Heart left ventricle (tissue), 13 donors: ENCODE measurements around the gene SVEP1.

ENCODE experiments used
- POLR2A ChIP-seq, 2 donors: fragments of 450-650 bp; IDR thresholded peaks; one replicate each; pipeline ENCODE4 v1.6.1; 2017; ENCODE audit warnings: antibody characterized with exemption in 2 of 2, mild to moderate bottlenecking in 2 of 2, moderate library complexity in 2 of 2
- TF ChIP-seq, protein P1 (sequence below), 12 donors: fragments of 200-600 bp; sonication (generic) in 4 of 12; IDR thresholded peaks; one replicate each; pipeline versions ENCODE4 v1.5.0 to v1.8.0; 2018 to 2022; ENCODE audit warnings: antibody characterized with exemption in 12 of 12, mild to moderate bottlenecking in 5 of 12
- donor health status: ischemic (EF 13 %, LVEDD 7.1; RV severe dilation, severe dysfunction).
- donor health status: DM: no; HTN: yes; CAD: no.
- donor health status: DM: no; HTN: no; CAD: no.
- donor health status: ischemic (EF 25% LVEDD 6.9; RV normal size, moderate dysfunction).
- donor health status: ischemic (EF 25% LVEDD 5.7; RV mildly dilated, moderate dysfunction).
- donor health status: ischemic (EF 35%, LVEDD 5.7; RV mildly dilated, moderate dysfunction).
- donor health status: nonischemic (EF 11% LVEDD 7.7; RV severe dilation, severe dysfunction).
- donor health status: DM: yes; HTN: yes; CAD: no.
- donor health status: PGD.
- donor health status: ischemic (EF 29% LVEDD 5.4; RV normal size, mild dysfunction).
- donor health status: nonischemic (EF 23%, LVEDD 6.1; RV moderate dilation, normal function).

GRCh38 chr9:110463499-110463898 is 116.0 kb downstream of the SVEP1 start:
- TF ChIP-seq, protein P1, sequence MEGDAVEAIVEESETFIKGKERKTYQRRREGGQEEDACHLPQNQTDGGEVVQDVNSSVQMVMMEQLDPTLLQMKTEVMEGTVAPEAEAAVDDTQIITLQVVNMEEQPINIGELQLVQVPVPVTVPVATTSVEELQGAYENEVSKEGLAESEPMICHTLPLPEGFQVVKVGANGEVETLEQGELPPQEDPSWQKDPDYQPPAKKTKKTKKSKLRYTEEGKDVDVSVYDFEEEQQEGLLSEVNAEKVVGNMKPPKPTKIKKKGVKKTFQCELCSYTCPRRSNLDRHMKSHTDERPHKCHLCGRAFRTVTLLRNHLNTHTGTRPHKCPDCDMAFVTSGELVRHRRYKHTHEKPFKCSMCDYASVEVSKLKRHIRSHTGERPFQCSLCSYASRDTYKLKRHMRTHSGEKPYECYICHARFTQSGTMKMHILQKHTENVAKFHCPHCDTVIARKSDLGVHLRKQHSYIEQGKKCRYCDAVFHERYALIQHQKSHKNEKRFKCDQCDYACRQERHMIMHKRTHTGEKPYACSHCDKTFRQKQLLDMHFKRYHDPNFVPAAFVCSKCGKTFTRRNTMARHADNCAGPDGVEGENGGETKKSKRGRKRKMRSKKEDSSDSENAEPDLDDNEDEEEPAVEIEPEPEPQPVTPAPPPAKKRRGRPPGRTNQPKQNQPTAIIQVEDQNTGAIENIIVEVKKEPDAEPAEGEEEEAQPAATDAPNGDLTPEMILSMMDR (IDR thresholded peaks at IDR 0.05): no peak
- no peak for TF ChIP-seq POLR2A (IDR thresholded peaks at IDR 0.05)
